ENCODE data around the gene C19orf25. TPM values are rescaled to one million over a fixed set of nuclear protein-coding genes. Genes with fewer than 3 reads are reported as not detected.

The C19orf25 gene
- total and polyA plus RNA-seq, 10 of the 15 experiments (the other 5 are each of a cell fraction or from before 2014, with no cell fraction given), result 1.2 to 67.0 (median 25.6) TPM

DNA sequence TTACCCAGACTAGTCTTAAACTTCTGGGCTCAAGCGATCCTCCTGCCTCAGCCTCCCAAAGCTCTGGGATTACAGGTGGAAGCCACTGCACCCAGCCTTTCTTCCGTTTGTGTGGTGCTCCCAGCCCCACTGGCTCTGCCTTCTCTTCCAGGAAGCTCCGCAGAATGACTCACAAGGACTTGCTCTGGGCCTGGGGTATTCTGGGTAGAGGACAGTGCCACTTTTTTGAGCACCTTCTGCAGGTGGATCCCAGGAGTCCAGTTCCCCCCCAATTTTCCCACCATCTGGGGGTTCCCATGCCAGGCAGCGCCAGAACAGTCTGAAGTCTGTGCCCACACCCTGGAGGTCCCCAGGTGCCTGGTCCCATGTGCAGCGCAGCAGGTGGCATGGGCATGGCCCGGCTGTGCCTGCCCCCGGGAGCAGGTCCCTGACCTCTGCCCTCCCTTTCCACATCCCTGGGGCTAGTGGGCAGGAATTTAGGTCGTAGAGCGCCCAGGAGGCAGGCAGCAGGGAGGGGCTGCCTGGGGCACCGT lies 13.5 kb upstream of the C19orf25 start:
- 41% methylated on average over 10 of the region's 10 CpGs for WGBS (ENCODE audit: insufficient coverage, insufficient replicate concordance, low lambda C conversion rate, missing lambda C conversion rate)
- intact Hi-C loops (cut with micrococcal nuclease; ENCODE audit: unreplicated experiment), result no loop called here
- RAD21 ChIA-PET (ENCODE audit: unreplicated experiment), result no interaction called here
- Histone ChIP-seq H3K36me3 (ENCODE audit: control insufficient read depth in 2 of 2, insufficient read depth in 2 of 2, low read length in 1 of 2) (no peaks in the 10 kb centered on the region), H3K27ac (ENCODE audit: control insufficient read depth, insufficient read depth) (no peak overlapping the region), H4K20me1 (ENCODE audit: control insufficient read depth, insufficient read depth) (no peaks in the 10 kb centered on the region), H3K4me2 (ENCODE audit: control insufficient read depth, insufficient read depth) (no peak overlapping the region), H3K79me2 (ENCODE audit: control insufficient read depth, insufficient read depth, low read length) (no peaks in the 10 kb centered on the region), H2AFZ (ENCODE audit: control insufficient read depth, low read depth, low read length) (no peak overlapping the region), H3K4me1 (ENCODE audit: control insufficient read depth, insufficient read depth, low read length) (no peaks in the 10 kb centered on the region; the same call in 1 of the 2 replicates), H3K27me3 (replicated peaks in 1 of 2; ENCODE audit: control insufficient read depth in 2 of 2, insufficient read depth in 2 of 2, low read length in 1 of 2) (no peaks in the 10 kb centered on the region; a peak in 1 of 4 replicates), H3K9me3 (replicated peaks; ENCODE audit: control insufficient read depth, insufficient read depth, low read length) (no peaks in the 10 kb centered on the region), H3K4me3 (no peak overlapping the region), H3K9ac (ENCODE audit: control insufficient read depth, insufficient read depth, low read length) (no peak overlapping the region)
- CTCF ChIA-PET, result no interaction called here
- DNase-seq (ENCODE audit: low read depth, low spot score) (no peak), ATAC-seq (no peak), FAIRE-seq (no peak)
- POLR2A ChIA-PET, result no interaction called here
- SMC1A ChIA-PET (ENCODE audit: uncharacterized antibody, unreplicated experiment), result no interaction called here
- no TSS peak for BruUV-seq (replicated peaks)
- in situ Hi-C loops (cut with MboI), result no loop called here
- no peak for TF ChIP-seq KDM1A (IDR thresholded peaks at IDR 0.05; ENCODE audit: borderline replicate concordance)
- TF ChIP-seq ZBED1 (IDR thresholded peaks at IDR 0.05; ENCODE audit: borderline replicate concordance), result no peak
- no peak for TF ChIP-seq SREBF2 (IDR thresholded peaks at IDR 0.05; ENCODE audit: low read length)
- TF ChIP-seq, protein P1, sequence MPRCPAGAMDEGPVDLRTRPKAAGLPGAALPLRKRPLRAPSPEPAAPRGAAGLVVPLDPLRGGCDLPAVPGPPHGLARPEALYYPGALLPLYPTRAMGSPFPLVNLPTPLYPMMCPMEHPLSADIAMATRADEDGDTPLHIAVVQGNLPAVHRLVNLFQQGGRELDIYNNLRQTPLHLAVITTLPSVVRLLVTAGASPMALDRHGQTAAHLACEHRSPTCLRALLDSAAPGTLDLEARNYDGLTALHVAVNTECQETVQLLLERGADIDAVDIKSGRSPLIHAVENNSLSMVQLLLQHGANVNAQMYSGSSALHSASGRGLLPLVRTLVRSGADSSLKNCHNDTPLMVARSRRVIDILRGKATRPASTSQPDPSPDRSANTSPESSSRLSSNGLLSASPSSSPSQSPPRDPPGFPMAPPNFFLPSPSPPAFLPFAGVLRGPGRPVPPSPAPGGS (IDR thresholded peaks at IDR 0.05; ENCODE audit: borderline replicate concordance, insufficient read depth, low read depth, low read length, poor library complexity, severe bottlenecking), result no peak
- no peak for TF ChIP-seq MTA3 (IDR thresholded peaks at IDR 0.05; ENCODE audit: borderline replicate concordance, low read length)
- no peak for TF ChIP-seq TCF12 (IDR thresholded peaks at IDR 0.05; ENCODE audit: low read depth, low read length)
- no peak for TF ChIP-seq RCOR1 (conservative IDR thresholded peaks at IDR 0.05; ENCODE audit: low read depth, low read length)
- TF ChIP-seq SREBF1 (IDR thresholded peaks at IDR 0.05; ENCODE audit: low read length), result no peak
- TF ChIP-seq MYB (IDR thresholded peaks at IDR 0.05; ENCODE audit: borderline replicate concordance, low read depth, low read length), result no peak
- TF ChIP-seq, protein P2, sequence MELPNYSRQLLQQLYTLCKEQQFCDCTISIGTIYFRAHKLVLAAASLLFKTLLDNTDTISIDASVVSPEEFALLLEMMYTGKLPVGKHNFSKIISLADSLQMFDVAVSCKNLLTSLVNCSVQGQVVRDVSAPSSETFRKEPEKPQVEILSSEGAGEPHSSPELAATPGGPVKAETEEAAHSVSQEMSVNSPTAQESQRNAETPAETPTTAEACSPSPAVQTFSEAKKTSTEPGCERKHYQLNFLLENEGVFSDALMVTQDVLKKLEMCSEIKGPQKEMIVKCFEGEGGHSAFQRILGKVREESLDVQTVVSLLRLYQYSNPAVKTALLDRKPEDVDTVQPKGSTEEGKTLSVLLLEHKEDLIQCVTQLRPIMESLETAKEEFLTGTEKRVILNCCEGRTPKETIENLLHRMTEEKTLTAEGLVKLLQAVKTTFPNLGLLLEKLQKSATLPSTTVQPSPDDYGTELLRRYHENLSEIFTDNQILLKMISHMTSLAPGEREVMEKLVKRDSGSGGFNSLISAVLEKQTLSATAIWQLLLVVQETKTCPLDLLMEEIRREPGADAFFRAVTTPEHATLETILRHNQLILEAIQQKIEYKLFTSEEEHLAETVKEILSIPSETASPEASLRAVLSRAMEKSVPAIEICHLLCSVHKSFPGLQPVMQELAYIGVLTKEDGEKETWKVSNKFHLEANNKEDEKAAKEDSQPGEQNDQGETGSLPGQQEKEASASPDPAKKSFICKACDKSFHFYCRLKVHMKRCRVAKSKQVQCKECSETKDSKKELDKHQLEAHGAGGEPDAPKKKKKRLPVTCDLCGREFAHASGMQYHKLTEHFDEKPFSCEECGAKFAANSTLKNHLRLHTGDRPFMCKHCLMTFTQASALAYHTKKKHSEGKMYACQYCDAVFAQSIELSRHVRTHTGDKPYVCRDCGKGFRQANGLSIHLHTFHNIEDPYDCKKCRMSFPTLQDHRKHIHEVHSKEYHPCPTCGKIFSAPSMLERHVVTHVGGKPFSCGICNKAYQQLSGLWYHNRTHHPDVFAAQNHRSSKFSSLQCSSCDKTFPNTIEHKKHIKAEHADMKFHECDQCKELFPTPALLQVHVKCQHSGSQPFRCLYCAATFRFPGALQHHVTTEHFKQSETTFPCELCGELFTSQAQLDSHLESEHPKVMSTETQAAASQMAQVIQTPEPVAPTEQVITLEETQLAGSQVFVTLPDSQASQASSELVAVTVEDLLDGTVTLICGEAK (IDR thresholded peaks at IDR 0.05; ENCODE audit: borderline replicate concordance), result no peak
- TF ChIP-seq ZSCAN29 (IDR thresholded peaks at IDR 0.05), result no peak
- no peak for TF ChIP-seq NFYA (IDR thresholded peaks at IDR 0.05; ENCODE audit: borderline replicate concordance, low read depth, low read length)
- no peak for TF ChIP-seq POLR2AphosphoS5 (IDR thresholded peaks at IDR 0.05; ENCODE audit: low read length)
- no peak for TF ChIP-seq SMARCA5 (IDR thresholded peaks at IDR 0.05)
- no peak for TF ChIP-seq CBX3 (IDR thresholded peaks at IDR 0.05; ENCODE audit: borderline replicate concordance, low read depth)
- TF ChIP-seq, protein P3, sequence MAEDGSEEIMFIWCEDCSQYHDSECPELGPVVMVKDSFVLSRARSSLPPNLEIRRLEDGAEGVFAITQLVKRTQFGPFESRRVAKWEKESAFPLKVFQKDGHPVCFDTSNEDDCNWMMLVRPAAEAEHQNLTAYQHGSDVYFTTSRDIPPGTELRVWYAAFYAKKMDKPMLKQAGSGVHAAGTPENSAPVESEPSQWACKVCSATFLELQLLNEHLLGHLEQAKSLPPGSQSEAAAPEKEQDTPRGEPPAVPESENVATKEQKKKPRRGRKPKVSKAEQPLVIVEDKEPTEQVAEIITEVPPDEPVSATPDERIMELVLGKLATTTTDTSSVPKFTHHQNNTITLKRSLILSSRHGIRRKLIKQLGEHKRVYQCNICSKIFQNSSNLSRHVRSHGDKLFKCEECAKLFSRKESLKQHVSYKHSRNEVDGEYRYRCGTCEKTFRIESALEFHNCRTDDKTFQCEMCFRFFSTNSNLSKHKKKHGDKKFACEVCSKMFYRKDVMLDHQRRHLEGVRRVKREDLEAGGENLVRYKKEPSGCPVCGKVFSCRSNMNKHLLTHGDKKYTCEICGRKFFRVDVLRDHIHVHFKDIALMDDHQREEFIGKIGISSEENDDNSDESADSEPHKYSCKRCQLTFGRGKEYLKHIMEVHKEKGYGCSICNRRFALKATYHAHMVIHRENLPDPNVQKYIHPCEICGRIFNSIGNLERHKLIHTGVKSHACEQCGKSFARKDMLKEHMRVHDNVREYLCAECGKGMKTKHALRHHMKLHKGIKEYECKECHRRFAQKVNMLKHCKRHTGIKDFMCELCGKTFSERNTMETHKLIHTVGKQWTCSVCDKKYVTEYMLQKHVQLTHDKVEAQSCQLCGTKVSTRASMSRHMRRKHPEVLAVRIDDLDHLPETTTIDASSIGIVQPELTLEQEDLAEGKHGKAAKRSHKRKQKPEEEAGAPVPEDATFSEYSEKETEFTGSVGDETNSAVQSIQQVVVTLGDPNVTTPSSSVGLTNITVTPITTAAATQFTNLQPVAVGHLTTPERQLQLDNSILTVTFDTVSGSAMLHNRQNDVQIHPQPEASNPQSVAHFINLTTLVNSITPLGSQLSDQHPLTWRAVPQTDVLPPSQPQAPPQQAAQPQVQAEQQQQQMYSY (CRISPR knock-in tag; IDR thresholded peaks at IDR 0.05), result no peak

Measured in GM12878 (cell line).